ENCODE data around the gene MDC1. TPM values are rescaled to one million over a fixed set of nuclear protein-coding genes. Genes with fewer than 3 reads are reported as not detected.

Gene MDC1
- total and polyA plus RNA-seq, 2 of the 13 experiments (the other 11 are each of a cell fraction or from before 2014, with no cell fraction given) = 8.4 to 14.0 TPM

GRCh38 chr6:30744054-30744805 is 27.1 kb upstream of the MDC1 start, which contains the start of gene IER3 (continued):
- TF ChIP-seq ARID4A (CRISPR knock-in tag; IDR thresholded peaks at IDR 0.05; ENCODE audit: borderline replicate concordance) (peak; percentile 80; the same call in 1 of the 2 replicates), ZSCAN20 (CRISPR knock-in tag; IDR thresholded peaks at IDR 0.05; ENCODE audit: borderline replicate concordance) (peak; percentile 94), POLR2AphosphoS2 (IDR thresholded peaks at IDR 0.05; ENCODE audit: low read depth, low read length) (peak; percentile 90; the same call in 1 of the 2 replicates), TBP (CRISPR knock-in tag; IDR thresholded peaks at IDR 0.05) (no peak; the same call in 1 of the 2 replicates), HDAC2 (CRISPR knock-in tag; IDR thresholded peaks at IDR 0.05) (peak; percentile 29; the same call in 1 of the 2 replicates)
- TF ChIP-seq, protein P1, sequence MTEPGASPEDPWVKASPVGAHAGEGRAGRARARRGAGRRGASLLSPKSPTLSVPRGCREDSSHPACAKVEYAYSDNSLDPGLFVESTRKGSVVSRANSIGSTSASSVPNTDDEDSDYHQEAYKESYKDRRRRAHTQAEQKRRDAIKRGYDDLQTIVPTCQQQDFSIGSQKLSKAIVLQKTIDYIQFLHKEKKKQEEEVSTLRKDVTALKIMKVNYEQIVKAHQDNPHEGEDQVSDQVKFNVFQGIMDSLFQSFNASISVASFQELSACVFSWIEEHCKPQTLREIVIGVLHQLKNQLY (CRISPR knock-in tag; IDR thresholded peaks at IDR 0.05) = no peak
- TF ChIP-seq, protein P2, sequence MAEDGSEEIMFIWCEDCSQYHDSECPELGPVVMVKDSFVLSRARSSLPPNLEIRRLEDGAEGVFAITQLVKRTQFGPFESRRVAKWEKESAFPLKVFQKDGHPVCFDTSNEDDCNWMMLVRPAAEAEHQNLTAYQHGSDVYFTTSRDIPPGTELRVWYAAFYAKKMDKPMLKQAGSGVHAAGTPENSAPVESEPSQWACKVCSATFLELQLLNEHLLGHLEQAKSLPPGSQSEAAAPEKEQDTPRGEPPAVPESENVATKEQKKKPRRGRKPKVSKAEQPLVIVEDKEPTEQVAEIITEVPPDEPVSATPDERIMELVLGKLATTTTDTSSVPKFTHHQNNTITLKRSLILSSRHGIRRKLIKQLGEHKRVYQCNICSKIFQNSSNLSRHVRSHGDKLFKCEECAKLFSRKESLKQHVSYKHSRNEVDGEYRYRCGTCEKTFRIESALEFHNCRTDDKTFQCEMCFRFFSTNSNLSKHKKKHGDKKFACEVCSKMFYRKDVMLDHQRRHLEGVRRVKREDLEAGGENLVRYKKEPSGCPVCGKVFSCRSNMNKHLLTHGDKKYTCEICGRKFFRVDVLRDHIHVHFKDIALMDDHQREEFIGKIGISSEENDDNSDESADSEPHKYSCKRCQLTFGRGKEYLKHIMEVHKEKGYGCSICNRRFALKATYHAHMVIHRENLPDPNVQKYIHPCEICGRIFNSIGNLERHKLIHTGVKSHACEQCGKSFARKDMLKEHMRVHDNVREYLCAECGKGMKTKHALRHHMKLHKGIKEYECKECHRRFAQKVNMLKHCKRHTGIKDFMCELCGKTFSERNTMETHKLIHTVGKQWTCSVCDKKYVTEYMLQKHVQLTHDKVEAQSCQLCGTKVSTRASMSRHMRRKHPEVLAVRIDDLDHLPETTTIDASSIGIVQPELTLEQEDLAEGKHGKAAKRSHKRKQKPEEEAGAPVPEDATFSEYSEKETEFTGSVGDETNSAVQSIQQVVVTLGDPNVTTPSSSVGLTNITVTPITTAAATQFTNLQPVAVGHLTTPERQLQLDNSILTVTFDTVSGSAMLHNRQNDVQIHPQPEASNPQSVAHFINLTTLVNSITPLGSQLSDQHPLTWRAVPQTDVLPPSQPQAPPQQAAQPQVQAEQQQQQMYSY (CRISPR knock-in tag; IDR thresholded peaks at IDR 0.05) = peak; percentile 46; the same call in 1 of the 2 replicates

All from HepG2 (cell line).